Mucosa of descending colon (tissue), 3 donors: Measurements from ENCODE around the gene SLIT3. TPM values are rescaled to one million over a fixed set of nuclear protein-coding genes. Genes with fewer than 3 reads are reported as not detected.

Source experiments
- ATAC-seq: fragments of 200-7000 bp; cut with Tn5 transposase; one replicate; pipeline ENCODE4 v1.9.1; 2020; ENCODE audit warnings: mild to moderate bottlenecking, moderate library complexity
- DNase-seq, 3 donors: peaks; one replicate each; pipeline ENCODE4 v3.0.0-alpha.2; 2020
- H3K36me3 ChIP-seq: fragments of 200-600 bp; one replicate; pipeline ENCODE4 v1.8.0; 2021; ENCODE audit warnings: low read depth, mild to moderate bottlenecking
- H3K4me1 ChIP-seq: fragments of 200-600 bp; one replicate; pipeline ENCODE4 v1.8.0; 2021; ENCODE audit warnings: low read depth, mild to moderate bottlenecking
- H3K4me3 ChIP-seq: fragments of 200-600 bp; one replicate; pipeline ENCODE4 v1.8.0; 2021; ENCODE audit warnings: mild to moderate bottlenecking
- H3K9me3 ChIP-seq: fragments of 200-600 bp; one replicate; pipeline ENCODE4 v1.8.0; 2021; ENCODE audit warnings: mild to moderate bottlenecking
- CTCF ChIP-seq: fragments of 200-600 bp; IDR thresholded peaks from one replicate; pipeline ENCODE4 v1.8.0; 2022; ENCODE audit warnings: antibody characterized with exemption, mild to moderate bottlenecking
- intact Hi-C, 2 donors: fragments of 100-400 bp; cut with DNase I in 1 of 2; cut with micrococcal nuclease in 1 of 2; formaldehyde crosslinking; loops; one replicate each; pipeline versions ENCODE4 v1.11.0 to v1.11.1; 2022; cut with DNase I, micrococcal nuclease
- total RNA-seq, 3 donors: library from RNA; stranded (reverse); fragmentation: NEBNext Ultra II Directional in 2 of 3; extraction: Animal tissue kit (Norgen Biotek cat#: 25700) in 2 of 3; gene quantifications; one replicate each; pipeline versions ENCODE4 v1.2.1 to v1.2.4, GENCODE V29; 2021 to 2023
- donor health status: DM: no; HTN: no; CAD: no; lungs with moderate emphysema.
- donor health status: DM: no; HTN: no; CAD: no.
- donor health status: DM: no; HTN: yes; CAD: no.

SLIT3 gene
- total RNA-seq, 3 donors from 2014 or later = 4.2 to 25.5 (median 16.1) TPM

- intact Hi-C loops = no loop called here
- Histone ChIP-seq H3K4me1 (no peaks in the 10 kb centered on the region), H3K36me3 (no peaks in the 10 kb centered on the region), H3K9me3 (no peaks in the 10 kb centered on the region), H3K4me3 (no peak overlapping the region)
- DNase-seq (no peak), ATAC-seq (no peak)
- no peak for TF ChIP-seq CTCF
Observed at GRCh38 chr5:168721002-168721753, 579.8 kb downstream of the SLIT3 start.

GRCh38 chr5:168720575-168720974, 580.4 kb downstream of the SLIT3 start:
- intact Hi-C loops = no loop called here
- H3K36me3 ChIP-seq = no peaks in the 10 kb centered on the region

GRCh38 chr5:168714046-168714445, 586.9 kb downstream of the SLIT3 start:
- H3K4me1 ChIP-seq = no peaks in the 10 kb centered on the region
- no peak for ATAC-seq
- DNase-seq = no peak
- no peaks in the 10 kb centered on the region for H3K36me3 ChIP-seq
- TF ChIP-seq CTCF = no peak
- no peaks in the 10 kb centered on the region for H3K9me3 ChIP-seq
- intact Hi-C loops = no loop called here
- H3K4me3 ChIP-seq = no peak overlapping the region

More at GRCh38 chr5:168720575-168720974, 580.4 kb downstream of the SLIT3 start:
- no peak for ATAC-seq
- H3K9me3 ChIP-seq = no peaks in the 10 kb centered on the region
- no peaks in the 10 kb centered on the region for H3K4me1 ChIP-seq
- no peak for DNase-seq
- no peak overlapping the region for H3K4me3 ChIP-seq
- no peak for TF ChIP-seq CTCF

- intact Hi-C loops = no loop called here
- H3K36me3 ChIP-seq = no peaks in the 10 kb centered on the region
- DNase-seq = no peak
- no peak overlapping the region for H3K4me3 ChIP-seq
- H3K4me1 ChIP-seq = no peaks in the 10 kb centered on the region
- ATAC-seq = no peak
- no peaks in the 10 kb centered on the region for H3K9me3 ChIP-seq
- no peak for TF ChIP-seq CTCF
Observed at GRCh38 chr5:168713051-168713450, 587.9 kb downstream of the SLIT3 start.

GRCh38 chr5:168712280-168712924, 588.5 kb downstream of the SLIT3 start:
- Histone ChIP-seq H3K9me3 (no peaks in the 10 kb centered on the region), H3K36me3 (no peaks in the 10 kb centered on the region), H3K4me3 (no peak overlapping the region), H3K4me1 (no peaks in the 10 kb centered on the region)
- DNase-seq (no peak), ATAC-seq (no peak)
- intact Hi-C loops = no loop called here
- no peak for TF ChIP-seq CTCF
